GM21360 (cell line): Measurements from ENCODE around the gene TMC6.

Source experiments
- ATAC-seq: cut with Tn5 transposase; IDR thresholded peaks from one replicate; pipeline ENCODE4 v1.9.1; 2021; ENCODE audit warnings: mild to moderate bottlenecking, moderate library complexity; ENCODE audit not compliant: unreplicated experiment

Gene TMC6

GRCh38 chr17:78111727-78112517 lies 16.6 kb downstream of the TMC6 start:
- no peak for ATAC-seq

GRCh38 chr17:78111016-78111726 lies 17.4 kb downstream of the TMC6 start:
- no peak for ATAC-seq

GRCh38 chr17:78110363-78111015 lies 18.1 kb downstream of the TMC6 start:
- ATAC-seq = no peak

- ATAC-seq = no peak
Measured at GRCh38 chr17:78109489-78109761, 19.1 kb downstream of the TMC6 start.

- no peak for ATAC-seq
Measured at GRCh38 chr17:78108726-78109488, 19.6 kb downstream of the TMC6 start.

GRCh38 chr17:78107976-78108725 lies 20.4 kb downstream of the TMC6 start:
- ATAC-seq = no peak

GRCh38 chr17:78107457-78107856 lies 21.1 kb downstream of the TMC6 start:
- ATAC-seq = no peak

- no peak for ATAC-seq
Measured at GRCh38 chr17:78106211-78106610, 22.3 kb downstream of the TMC6 start.

GRCh38 chr17:78105551-78105950 lies 23.0 kb downstream of the TMC6 start:
- no peak for ATAC-seq

GRCh38 chr17:78105101-78105500 lies 23.5 kb downstream of the TMC6 start:
- no peak for ATAC-seq

- no peak for ATAC-seq
Measured at GRCh38 chr17:78104540-78104941, 24.0 kb downstream of the TMC6 start.

- ATAC-seq = no peak
Measured at GRCh38 chr17:78103311-78103710, 25.2 kb downstream of the TMC6 start.

- ATAC-seq = no peak
Measured at GRCh38 chr17:78101542-78101941, 27.0 kb downstream of the TMC6 start.

GRCh38 chr17:78101112-78101511 lies 27.4 kb downstream of the TMC6 start:
- ATAC-seq = no peak

- ATAC-seq = no peak
Measured at GRCh38 chr17:78096093-78096492, 32.5 kb downstream of the TMC6 start.

GRCh38 chr17:78095035-78095434 lies 33.5 kb downstream of the TMC6 start:
- ATAC-seq = no peak

GRCh38 chr17:78092794-78093324 lies 35.7 kb downstream of the TMC6 start:
- ATAC-seq = no peak

- no peak for ATAC-seq
Measured at GRCh38 chr17:78089576-78090281, 38.8 kb downstream of the TMC6 start.

- ATAC-seq = no peak
Measured at GRCh38 chr17:78088529-78088928, 40.0 kb downstream of the TMC6 start.

GRCh38 chr17:78086740-78087139 lies 41.8 kb downstream of the TMC6 start:
- ATAC-seq = no peak
